Measurements from ENCODE around the gene ABCA9. TPM values are rescaled to one million over a fixed set of nuclear protein-coding genes. Genes with fewer than 3 reads are reported as not detected.

ABCA9 gene
- total RNA-seq, 1 donor from 2014 or later = 14.6 TPM

DNA sequence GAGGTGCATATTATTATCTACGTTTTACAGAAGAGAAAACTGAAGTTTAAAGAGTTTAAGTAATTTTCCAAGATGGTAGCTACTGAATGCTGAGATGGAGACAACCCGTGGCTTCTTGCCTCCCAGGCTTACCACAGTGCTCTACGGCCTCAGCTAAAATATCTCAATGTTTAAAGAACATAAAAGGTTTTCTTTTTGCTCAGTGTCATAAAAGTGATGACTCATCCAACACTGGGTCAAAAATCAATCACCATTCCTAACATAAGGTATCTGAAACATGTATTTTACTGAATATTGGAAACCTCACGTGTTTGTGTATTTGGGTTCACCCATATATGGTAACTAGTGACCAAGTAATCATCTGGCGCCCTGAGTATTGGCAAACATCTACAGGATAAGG lies 18.4 kb downstream of the ABCA9 start:
- ATAC-seq = no peak
- intact Hi-C loops (cut with DNase I) = no loop called here
- TF ChIP-seq, protein P1, sequence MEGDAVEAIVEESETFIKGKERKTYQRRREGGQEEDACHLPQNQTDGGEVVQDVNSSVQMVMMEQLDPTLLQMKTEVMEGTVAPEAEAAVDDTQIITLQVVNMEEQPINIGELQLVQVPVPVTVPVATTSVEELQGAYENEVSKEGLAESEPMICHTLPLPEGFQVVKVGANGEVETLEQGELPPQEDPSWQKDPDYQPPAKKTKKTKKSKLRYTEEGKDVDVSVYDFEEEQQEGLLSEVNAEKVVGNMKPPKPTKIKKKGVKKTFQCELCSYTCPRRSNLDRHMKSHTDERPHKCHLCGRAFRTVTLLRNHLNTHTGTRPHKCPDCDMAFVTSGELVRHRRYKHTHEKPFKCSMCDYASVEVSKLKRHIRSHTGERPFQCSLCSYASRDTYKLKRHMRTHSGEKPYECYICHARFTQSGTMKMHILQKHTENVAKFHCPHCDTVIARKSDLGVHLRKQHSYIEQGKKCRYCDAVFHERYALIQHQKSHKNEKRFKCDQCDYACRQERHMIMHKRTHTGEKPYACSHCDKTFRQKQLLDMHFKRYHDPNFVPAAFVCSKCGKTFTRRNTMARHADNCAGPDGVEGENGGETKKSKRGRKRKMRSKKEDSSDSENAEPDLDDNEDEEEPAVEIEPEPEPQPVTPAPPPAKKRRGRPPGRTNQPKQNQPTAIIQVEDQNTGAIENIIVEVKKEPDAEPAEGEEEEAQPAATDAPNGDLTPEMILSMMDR (IDR thresholded peaks at IDR 0.05) = no peak
- no peak for DNase-seq
- Histone ChIP-seq H3K36me3 (peaks cover 3% of the 10 kb centered on the region), H3K9me3 (no peaks in the 10 kb centered on the region), H3K27me3 (ENCODE audit: low read depth) (no peaks in the 10 kb centered on the region), H3K4me3 (no peak overlapping the region), H3K4me1 (peaks cover 13% of the 10 kb centered on the region), H3K27ac (no peak overlapping the region)

DNA sequence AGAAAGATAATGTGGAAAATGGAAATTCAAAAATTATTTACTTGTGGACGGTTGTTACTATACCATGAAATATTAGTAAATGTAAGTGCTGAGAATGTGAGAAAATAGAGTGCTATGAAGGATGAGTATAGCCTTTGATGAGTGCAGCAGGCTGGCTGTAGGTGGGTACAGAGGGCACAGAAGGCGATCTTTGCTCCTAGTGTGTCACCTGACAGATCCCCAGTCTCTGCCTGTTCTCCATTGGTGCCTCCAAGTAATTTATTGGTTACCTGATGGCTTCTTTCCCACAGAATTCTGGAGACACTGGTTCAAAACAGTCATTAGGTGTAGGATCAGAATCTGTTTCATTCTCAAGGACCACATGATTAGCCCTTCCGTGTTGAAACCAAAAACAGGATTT lies 28.9 kb downstream of the ABCA9 start:
- Histone ChIP-seq H3K9me3 (no peaks in the 10 kb centered on the region), H3K4me3 (no peak overlapping the region), H3K36me3 (no peaks in the 10 kb centered on the region), H3K27ac (no peak overlapping the region), H3K27me3 (ENCODE audit: low read depth) (no peaks in the 10 kb centered on the region), H3K4me1 (no peaks in the 10 kb centered on the region)
- no peak for DNase-seq
- TF ChIP-seq, protein P1 (IDR thresholded peaks at IDR 0.05) = no peak
- intact Hi-C loops (cut with DNase I) = no loop called here
- ATAC-seq = no peak

DNA sequence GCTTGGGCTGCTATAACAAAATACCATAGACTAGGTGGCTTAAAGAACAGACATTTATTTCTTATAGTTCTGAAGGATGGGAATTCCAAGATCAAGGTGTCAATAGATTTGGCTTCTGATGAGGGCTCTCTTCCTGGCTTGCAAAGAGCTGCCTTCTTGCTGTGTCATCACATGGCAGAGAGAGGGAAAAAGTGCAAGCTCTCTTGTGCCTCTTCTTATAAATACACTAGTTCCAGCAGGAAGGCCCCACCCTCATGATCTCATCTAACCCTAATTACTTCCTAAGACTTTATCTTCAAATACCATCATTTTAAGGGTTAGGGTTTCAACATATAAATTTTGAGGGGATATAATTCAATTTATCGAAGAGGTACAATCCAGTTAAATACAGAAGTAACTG lies 30.6 kb downstream of the ABCA9 start:
- Histone ChIP-seq H3K36me3 (no peaks in the 10 kb centered on the region), H3K27me3 (ENCODE audit: low read depth) (no peaks in the 10 kb centered on the region), H3K27ac (no peak overlapping the region), H3K4me3 (no peak overlapping the region), H3K9me3 (no peaks in the 10 kb centered on the region), H3K4me1 (no peaks in the 10 kb centered on the region)
- ATAC-seq = no peak
- TF ChIP-seq, protein P1 (IDR thresholded peaks at IDR 0.05) = no peak
- no peak for DNase-seq
- intact Hi-C loops (cut with DNase I) = no loop called here

DNA sequence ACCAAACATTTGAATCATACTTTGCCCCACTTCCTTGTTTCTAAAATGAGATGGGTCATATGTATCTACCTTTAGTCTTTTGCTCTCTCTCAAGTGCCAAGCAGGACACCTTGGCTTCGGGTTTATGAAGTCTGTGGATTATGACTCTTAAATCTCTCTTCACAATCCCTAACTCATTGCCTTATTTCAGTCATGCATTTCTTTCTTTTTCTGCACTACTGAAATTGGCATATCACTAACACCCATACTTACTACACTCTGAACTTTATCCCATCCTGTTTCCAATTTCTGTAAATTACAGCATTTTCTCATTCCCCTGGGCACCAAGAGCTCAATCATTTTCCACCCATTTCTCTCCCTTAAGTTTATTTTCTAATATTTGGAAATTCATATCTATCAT lies 42.0 kb downstream of the ABCA9 start:
- Histone ChIP-seq H3K36me3 (no peaks in the 10 kb centered on the region), H3K4me1 (no peaks in the 10 kb centered on the region), H3K9me3 (no peaks in the 10 kb centered on the region), H3K27ac (no peak overlapping the region), H3K27me3 (ENCODE audit: low read depth) (no peaks in the 10 kb centered on the region), H3K4me3 (no peak overlapping the region)
- no peak for DNase-seq
- ATAC-seq = no peak
- TF ChIP-seq, protein P1 (IDR thresholded peaks at IDR 0.05) = no peak
- intact Hi-C loops (cut with DNase I) = no loop called here

DNA sequence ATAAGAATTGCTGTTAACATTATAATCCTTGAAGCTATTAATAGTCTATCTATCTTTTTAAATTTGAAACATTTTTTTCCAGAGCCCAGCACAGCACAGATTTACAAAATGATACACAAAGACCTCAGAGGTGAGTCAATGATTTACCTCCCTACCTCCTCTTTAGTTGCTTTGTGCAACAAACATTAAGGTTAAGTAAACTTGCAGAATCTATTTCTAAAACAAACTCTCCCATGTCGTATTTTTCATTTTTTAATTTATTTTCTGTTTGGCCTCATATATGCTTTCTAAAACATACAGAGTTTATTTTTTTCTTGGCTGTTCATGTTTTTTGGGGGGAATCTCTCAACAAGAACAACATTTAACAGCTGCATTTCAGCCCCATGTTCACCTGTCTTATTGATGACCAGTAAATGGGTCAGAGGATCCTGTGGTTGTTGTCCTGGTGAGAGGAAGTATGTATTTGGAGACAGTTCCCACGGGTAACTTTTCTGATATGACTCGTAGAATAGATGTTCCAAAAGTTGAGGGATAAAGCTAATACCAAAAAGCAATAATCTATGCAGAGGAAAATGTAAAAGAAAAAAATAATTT lies 42.6 kb downstream of the ABCA9 start:
- Histone ChIP-seq H3K27ac (no peak overlapping the region), H3K36me3 (no peaks in the 10 kb centered on the region), H3K4me1 (no peaks in the 10 kb centered on the region), H3K4me3 (no peak overlapping the region), H3K9me3 (no peaks in the 10 kb centered on the region), H3K27me3 (ENCODE audit: low read depth) (no peaks in the 10 kb centered on the region)
- intact Hi-C loops (cut with DNase I) = no loop called here
- TF ChIP-seq, protein P1 (IDR thresholded peaks at IDR 0.05) = no peak
- no peak for DNase-seq
- no peak for ATAC-seq

Data from lower lobe of right lung (tissue), 2 donors.